HepG2 (cell line): Measurements from ENCODE around the gene SLC25A22. TPM values are rescaled to one million over a fixed set of nuclear protein-coding genes. Genes with fewer than 3 reads are reported as not detected.

ENCODE experiments used
- ATAC-seq: fragments of 200-7000 bp; cut with Tn5 transposase; 3 replicates; pipeline ENCODE4 v1.9.1; 2020; ENCODE audit warnings: mild to moderate bottlenecking, moderate library complexity
- BruUV-seq: library from RNA; stranded (reverse); fragments of 400-500 nt; replicated peaks from 2 replicates; lab custom pipeline; 2021; lab: Mats Ljungman, UMichigan
- CTCF ChIA-PET: fragments of 300-600 bp; formaldehyde crosslinking; extraction: SDS; loops from one replicate; lab custom pipeline; 2021; ENCODE audit warnings: low total read pairs, inconsistent platforms, low intra/inter-chr PET ratio; lab: Yijun Ruan, JAX
- POLR2A ChIA-PET: fragments of 350-600 bp; sonication (Branson Sonifier 250); formaldehyde crosslinking; loops from one replicate; lab custom pipeline; 2020; ENCODE audit warnings: antibody characterized with exemption, inconsistent platforms; lab: Yijun Ruan, JAX
- DNase-seq: peaks from one replicate; pipeline ENCODE4 v3.0.0-alpha.2; 2015; ENCODE audit warnings: low spot score
- FAIRE-seq: peaks from 3 replicates; lab custom pipeline; 2011; peaks lifted over from hg19 to GRCh38; lab: Jason Lieb, UNC
- H2AFZ ChIP-seq: one replicate; pipeline ENCODE4 v1.6.1; 2011; ENCODE audit warnings: low read length, inconsistent platforms
- H3K27ac ChIP-seq: fragments of 300-600 bp; 3 replicates; pipeline ENCODE4 v1.8.0; 2011; ENCODE audit warnings: mixed run types, mild to moderate bottlenecking, mixed read lengths, low read length, inconsistent platforms; ENCODE audit not compliant: insufficient read depth; ENCODE audit errors: extremely low read length
- H3K27me3 ChIP-seq, 2 experiments: fragments of 200-600 bp in 1 of 2; 2 replicates in 1 of 2; 3 replicates in 1 of 2; pipeline versions ENCODE4 v1.6.0 to v1.8.0; 2011; ENCODE audit warnings: low read length in 2 of 2, mild to moderate bottlenecking in 2 of 2, moderate library complexity in 2 of 2, inconsistent platforms in 1 of 2; ENCODE audit not compliant: insufficient read depth in 2 of 2, control insufficient read depth in 1 of 2
- H3K36me3 ChIP-seq, 2 experiments: fragments of 200-600 bp in 1 of 2; replicated peaks in 1 of 2; 2 replicates in 1 of 2; 3 replicates in 1 of 2; pipeline versions ENCODE4 v1.5.1 to v1.8.0; 2011; ENCODE audit warnings: low read length in 2 of 2, inconsistent platforms in 1 of 2; ENCODE audit not compliant: insufficient read depth in 2 of 2, control insufficient read depth in 1 of 2
- H3K4me1 ChIP-seq: 2 replicates; pipeline ENCODE4 v1.5.1; 2012; ENCODE audit warnings: low read length, inconsistent platforms; ENCODE audit not compliant: insufficient read depth
- H3K4me2 ChIP-seq: 2 replicates; pipeline ENCODE4 v1.6.0; 2011; ENCODE audit warnings: low read depth, low read length, inconsistent platforms
- H3K4me3 ChIP-seq, 3 experiments: fragments of 200-600 bp in 1 of 3; sonication (generic), shearing (Covaris generic) in 1 of 3; replicated peaks in 1 of 3; 2 replicates each; pipeline ENCODE4 v1.5.1; 2011 to 2016; ENCODE audit warnings: low read length in 3 of 3, inconsistent platforms in 2 of 3, low read depth in 2 of 3, mild to moderate bottlenecking in 2 of 3, control low read depth in 1 of 3, mixed read lengths in 1 of 3; ENCODE audit not compliant: insufficient read depth in 1 of 3
- H3K79me2 ChIP-seq: one replicate; pipeline ENCODE4 v1.6.1; 2011; ENCODE audit warnings: low read length, inconsistent platforms; ENCODE audit not compliant: insufficient read depth
- H3K9ac ChIP-seq: 2 replicates; pipeline ENCODE4 v1.6.0; 2011; ENCODE audit warnings: mild to moderate bottlenecking, low read depth, low read length, inconsistent platforms; ENCODE audit not compliant: insufficient read depth
- H3K9me3 ChIP-seq: 2 replicates; pipeline ENCODE4 v1.5.1; 2012; ENCODE audit warnings: mild to moderate bottlenecking, low read length
- H4K20me1 ChIP-seq: 2 replicates; pipeline ENCODE4 v1.6.0; 2011; ENCODE audit warnings: inconsistent platforms, mild to moderate bottlenecking, low read length, moderate library complexity; ENCODE audit not compliant: insufficient read depth
- AGO1 ChIP-seq: fragments of 200-400 bp; formaldehyde crosslinking; IDR thresholded peaks from 2 replicates; pipeline ENCODE4 v1.6.1; 2017; ENCODE audit warnings: mild to moderate bottlenecking, low read depth, low read length, moderate library complexity; ENCODE audit not compliant: poor library complexity, severe bottlenecking
- AGO2 ChIP-seq: fragments of 200-400 bp; formaldehyde crosslinking; optimal IDR thresholded peaks from 2 replicates; pipeline ENCODE3; 2017; ENCODE audit warnings: mild to moderate bottlenecking, low read depth, low read length, moderate library complexity
- AKAP8 ChIP-seq: sonication (generic); formaldehyde crosslinking; IDR thresholded peaks from 2 replicates; pipeline ENCODE4 v1.5.1; 2020; ENCODE audit warnings: mild to moderate bottlenecking, missing genetic modification reagents
- POLR2G ChIP-seq: fragments of 200-400 bp; formaldehyde crosslinking; IDR thresholded peaks from 2 replicates; pipeline ENCODE4 v1.6.1; 2018; ENCODE audit warnings: mild to moderate bottlenecking, low read depth, low read length, moderate library complexity
- RBFOX2 ChIP-seq: fragments of 200-400 bp; formaldehyde crosslinking; IDR thresholded peaks from 2 replicates; pipeline ENCODE4 v1.6.1; 2017; ENCODE audit warnings: low read depth, mild to moderate bottlenecking, low read length
- ZNF652 ChIP-seq: IDR thresholded peaks from 2 replicates; pipeline ENCODE4 v1.6.1; 2016; ENCODE audit warnings: low read depth, borderline replicate concordance
- ZNF746 ChIP-seq: sonication (generic); formaldehyde crosslinking; IDR thresholded peaks from 2 replicates; pipeline ENCODE4 v1.8.0; 2022; ENCODE audit warnings: mild to moderate bottlenecking, missing genetic modification reagents
- ZSCAN12 ChIP-seq: sonication (generic); formaldehyde crosslinking; IDR thresholded peaks from 2 replicates; pipeline ENCODE4 v1.9.0; 2021; ENCODE audit warnings: mild to moderate bottlenecking, missing genetic modification reagents
- WGBS: methylation state at CpG from one replicate; pipeline ENCODE4 v1.1.6; 2017; ENCODE audit warnings: low lambda C conversion rate; 5-methylcytosine and 5-hydroxymethylcytosine counted together
- in situ Hi-C: cut with HindIII; loops from 2 replicates; pipeline ENCODE4 v1.10.0; 2017; ENCODE audit warnings: low pct_unique_long_range_greater_than_20kb; ENCODE audit not compliant: extremely low pct_ligation_motif_present
- intact Hi-C: fragments of 100-400 bp; cut with micrococcal nuclease; formaldehyde crosslinking; loops from one replicate; pipeline ENCODE4 v1.10.0; 2022; ENCODE audit not compliant: unreplicated experiment
- polyA plus RNA-seq, 8 experiments: library from polyadenylated mRNA; depleted of rRNA in 3 of 8; stranded (reverse) in 7 of 8; unstranded in 1 of 8; fragments of >200 nt; fragmentation: Illumina TruSeq in 4 of 8; extraction: Trizol in 4 of 8; gene quantifications; 2 replicates each; pipeline versions ENCODE4 v1.2.1 to v1.2.3, GENCODE V29; 2011 to 2016; ENCODE audit warnings: low read depth in 4 of 8, missing spikeins in 1 of 8, mixed read lengths in 1 of 8; ENCODE audit not compliant: insufficient read depth in 1 of 8
- total RNA-seq, 5 experiments: library from RNA; depleted of rRNA; stranded (reverse); fragments of >200 nt; fragmentation: Illumina TruSeq; extraction: Trizol; gene quantifications; 2 replicates each; pipeline ENCODE4 v1.2.3, GENCODE V29; 2016; ENCODE audit warnings: low read depth in 1 of 5
- TF ChIP-seq, protein P1 (sequence below): sonication (generic); formaldehyde crosslinking; IDR thresholded peaks from one replicate; pipeline ENCODE4 v1.5.1; 2020; ENCODE audit warnings: mild to moderate bottlenecking, missing genetic modification reagents; ENCODE audit errors: not compliant biosample characterization

SLC25A22 gene
- total and polyA plus RNA-seq, 2 of the 13 experiments (the other 11 are each of a cell fraction or from before 2014, with no cell fraction given): 12.4 to 19.2 TPM

- Histone ChIP-seq H2AFZ (no peak overlapping the region), H3K27ac (no peak overlapping the region), H3K36me3 (peaks cover 4 to 10% of the 10 kb centered on the region in 2 experiments; a peak in 3 of 5 replicates), H4K20me1 (no peaks in the 10 kb centered on the region), H3K4me2 (no peak overlapping the region), H3K79me2 (no peaks in the 10 kb centered on the region), H3K9me3 (no peaks in the 10 kb centered on the region), H3K9ac (no peak overlapping the region), H3K4me1 (peaks cover 19% of the 10 kb centered on the region), H3K4me3 (no peak overlapping the region), H3K27me3 (no peaks in the 10 kb centered on the region)
- DNase-seq (no peak), FAIRE-seq (no peak), ATAC-seq (no peak)
- intact Hi-C loops: no loop called here
- in situ Hi-C loops: no loop called here
- WGBS: 96% methylated on average over 17 of the region's 36 CpGs
- BruUV-seq: no TSS peak
- ChIA-PET POLR2A (no interaction called here), CTCF (no interaction called here)
- no peak for TF ChIP-seq ZNF746
- peak; percentile 61 for TF ChIP-seq AGO1
- peak; percentile 54; the same call in 1 of the 2 replicates for TF ChIP-seq RBFOX2
- peak; percentile 97 for TF ChIP-seq AGO2
- TF ChIP-seq AKAP8 (CRISPR knock-in tag): peak; percentile 80; the same call in 1 of the 2 replicates
- TF ChIP-seq ZSCAN12: no peak
- TF ChIP-seq, protein P1, sequence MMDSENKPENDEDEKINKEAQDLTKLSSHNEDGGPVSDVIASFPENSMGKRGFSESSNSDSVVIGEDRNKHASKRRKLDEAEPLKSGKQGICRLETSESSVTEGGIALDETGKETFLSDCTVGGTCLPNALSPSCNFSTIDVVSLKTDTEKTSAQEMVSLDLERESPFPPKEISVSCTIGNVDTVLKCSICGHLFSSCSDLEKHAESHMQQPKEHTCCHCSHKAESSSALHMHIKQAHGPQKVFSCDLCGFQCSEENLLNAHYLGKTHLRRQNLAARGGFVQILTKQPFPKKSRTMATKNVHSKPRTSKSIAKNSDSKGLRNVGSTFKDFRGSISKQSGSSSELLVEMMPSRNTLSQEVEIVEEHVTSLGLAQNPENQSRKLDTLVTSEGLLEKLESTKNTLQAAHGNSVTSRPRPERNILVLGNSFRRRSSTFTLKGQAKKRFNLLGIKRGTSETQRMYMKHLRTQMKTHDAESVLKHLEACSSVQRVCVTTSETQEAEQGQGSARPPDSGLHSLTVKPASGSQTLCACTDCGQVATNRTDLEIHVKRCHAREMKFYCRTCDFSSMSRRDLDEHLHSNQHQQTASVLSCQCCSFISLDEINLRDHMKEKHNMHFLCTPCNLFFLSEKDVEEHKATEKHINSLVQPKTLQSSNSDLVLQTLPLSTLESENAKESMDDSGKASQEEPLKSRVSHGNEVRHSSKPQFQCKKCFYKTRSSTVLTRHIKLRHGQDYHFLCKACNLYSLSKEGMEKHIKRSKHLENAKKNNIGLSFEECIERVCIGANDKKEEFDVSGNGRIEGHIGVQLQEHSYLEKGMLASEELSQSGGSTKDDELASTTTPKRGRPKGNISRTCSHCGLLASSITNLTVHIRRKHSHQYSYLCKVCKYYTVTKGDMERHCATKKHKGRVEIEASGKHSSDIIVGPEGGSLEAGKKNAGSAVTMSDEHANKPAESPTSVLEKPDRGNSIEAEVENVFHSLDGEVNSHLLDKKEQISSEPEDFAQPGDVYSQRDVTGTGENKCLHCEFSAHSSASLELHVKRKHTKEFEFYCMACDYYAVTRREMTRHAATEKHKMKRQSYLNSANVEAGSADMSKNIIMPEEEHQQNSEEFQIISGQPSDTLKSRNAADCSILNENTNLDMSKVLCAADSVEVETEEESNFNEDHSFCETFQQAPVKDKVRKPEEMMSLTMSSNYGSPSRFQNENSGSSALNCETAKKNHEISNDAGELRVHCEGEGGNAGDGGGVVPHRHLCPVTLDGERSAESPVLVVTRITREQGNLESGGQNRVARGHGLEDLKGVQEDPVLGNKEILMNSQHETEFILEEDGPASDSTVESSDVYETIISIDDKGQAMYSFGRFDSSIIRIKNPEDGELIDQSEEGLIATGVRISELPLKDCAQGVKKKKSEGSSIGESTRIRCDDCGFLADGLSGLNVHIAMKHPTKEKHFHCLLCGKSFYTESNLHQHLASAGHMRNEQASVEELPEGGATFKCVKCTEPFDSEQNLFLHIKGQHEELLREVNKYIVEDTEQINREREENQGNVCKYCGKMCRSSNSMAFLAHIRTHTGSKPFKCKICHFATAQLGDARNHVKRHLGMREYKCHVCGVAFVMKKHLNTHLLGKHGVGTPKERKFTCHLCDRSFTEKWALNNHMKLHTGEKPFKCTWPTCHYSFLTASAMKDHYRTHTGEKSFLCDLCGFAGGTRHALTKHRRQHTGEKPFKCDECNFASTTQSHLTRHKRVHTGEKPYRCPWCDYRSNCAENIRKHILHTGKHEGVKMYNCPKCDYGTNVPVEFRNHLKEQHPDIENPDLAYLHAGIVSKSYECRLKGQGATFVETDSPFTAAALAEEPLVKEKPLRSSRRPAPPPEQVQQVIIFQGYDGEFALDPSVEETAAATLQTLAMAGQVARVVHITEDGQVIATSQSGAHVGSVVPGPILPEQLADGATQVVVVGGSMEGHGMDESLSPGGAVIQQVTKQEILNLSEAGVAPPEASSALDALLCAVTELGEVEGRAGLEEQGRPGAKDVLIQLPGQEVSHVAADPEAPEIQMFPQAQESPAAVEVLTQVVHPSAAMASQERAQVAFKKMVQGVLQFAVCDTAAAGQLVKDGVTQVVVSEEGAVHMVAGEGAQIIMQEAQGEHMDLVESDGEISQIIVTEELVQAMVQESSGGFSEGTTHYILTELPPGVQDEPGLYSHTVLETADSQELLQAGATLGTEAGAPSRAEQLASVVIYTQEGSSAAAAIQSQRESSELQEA (CRISPR knock-in tag): peak; percentile 17
- TF ChIP-seq POLR2G: 0 out of 2 replicates have a peak, but pooled peaks have one; percentile 17
- no peak for TF ChIP-seq ZNF652
Measured at GRCh38 chr11:782264-783174, 15.6 kb downstream of the SLC25A22 start.
